Esophagus squamous epithelium (tissue), 5 donors: ENCODE data around the gene TMEM120B. TPM values are rescaled to one million over a fixed set of nuclear protein-coding genes. Genes with fewer than 3 reads are reported as not detected.

Source experiments
- DNase-seq: peaks from one replicate; lab custom pipeline; 2025; lab: John Stamatoyannopoulos, UW
- H3K27ac ChIP-seq, 4 donors: fragments of 200-600 bp; sonication (generic); one replicate each; pipeline ENCODE4 v1.5.1; 2016 to 2019; ENCODE audit warnings: mild to moderate bottlenecking in 1 of 4
- H3K27me3 ChIP-seq, 4 donors: fragments of 200-600 bp; sonication (generic); 1 replicate in 3 of 4; 2 replicates in 1 of 4; pipeline versions ENCODE4 v1.5.1 to v1.6.0; 2017 to 2021; ENCODE audit warnings: antibody characterized with exemption in 1 of 4
- H3K36me3 ChIP-seq, 3 donors: fragments of 200-600 bp; sonication (generic); one replicate each; pipeline ENCODE4 v1.5.1; 2016 to 2019
- H3K4me1 ChIP-seq, 3 donors: fragments of 200-600 bp; sonication (generic); one replicate each; pipeline ENCODE4 v1.5.1; 2017 to 2019
- H3K4me3 ChIP-seq, 4 donors: fragments of 200-600 bp; sonication (generic); 1 replicate in 3 of 4; 2 replicates in 1 of 4; pipeline ENCODE4 v1.5.1; 2016 to 2019; ENCODE audit warnings: mild to moderate bottlenecking in 2 of 4, moderate library complexity in 1 of 4
- H3K9me3 ChIP-seq, 3 donors: fragments of 200-600 bp; sonication (generic); one replicate each; pipeline ENCODE4 v1.5.1; 2016 to 2019
- CTCF ChIP-seq, 6 experiments: fragments of 450-650 bp in 4 of 6; fragments of 200-600 bp in 2 of 6; sonication (generic) in 2 of 6; IDR thresholded peaks; one replicate each; pipeline ENCODE4 v1.5.1; 2016 to 2019; ENCODE audit warnings: antibody characterized with exemption in 6 of 6, mild to moderate bottlenecking in 4 of 6, moderate library complexity in 4 of 6
- POLR2A ChIP-seq, 4 donors: fragments of 450-650 bp; IDR thresholded peaks; one replicate each; pipeline ENCODE4 v1.6.1; 2017; ENCODE audit warnings: antibody characterized with exemption in 4 of 4, mild to moderate bottlenecking in 4 of 4, moderate library complexity in 3 of 4
- WGBS, 2 donors: methylation state at CpG; one replicate each; pipeline ENCODE4 v1.1.5; 2018; 5-methylcytosine and 5-hydroxymethylcytosine counted together
- intact Hi-C: fragments of 100-400 bp; cut with DNase I; formaldehyde crosslinking; loops from one replicate; pipeline ENCODE4 v1.15.0; 2022
- total RNA-seq, 4 donors: library from RNA; depleted of rRNA; stranded (reverse); fragments of >200 nt; gene quantifications; one replicate each; pipeline ENCODE4 v1.1.0, GENCODE V29; 2016
- donor health status: DM: yes; HTN: yes; CAD: no.

Gene TMEM120B
- total RNA-seq, 4 donors from 2014 or later = 2.7 to 5.2 (median 4.5) TPM

- Histone ChIP-seq H3K4me1 (peaks cover 16 to 63% (median 45%) of the 10 kb centered on the region in 3 donors), H3K27ac (peak overlapping the region; percentile 28 to 77 (median 76)), H3K9me3 (no peaks in the 10 kb centered on the region), H3K27me3 (no peaks in the 10 kb centered on the region), H3K36me3 (peaks cover 0 to 24% (median 0%) of the 10 kb centered on the region in 3 donors), H3K4me3 (no peak overlapping the region)
- intact Hi-C loops = no loop called here
- WGBS, 2 donors = 25 to 28% methylated on average over 9 to 10 of the region's 14 CpGs
- no peak for DNase-seq
- TF ChIP-seq CTCF (IDR thresholded peaks at IDR 0.05) (no peak), POLR2A (IDR thresholded peaks at IDR 0.05) (no peak)
These were observed 69.7 kb downstream of the TMEM120B start for GRCh38 chr12:121781998-121782979.

- Histone ChIP-seq H3K4me1 (peaks cover 20 to 78% (median 45%) of the 10 kb centered on the region in 3 donors), H3K4me3 (no peak overlapping the region), H3K27ac (peak overlapping the region in 3 of 4 donors; percentile 28 to 83 (median 53)), H3K27me3 (no peaks in the 10 kb centered on the region), H3K36me3 (peaks cover 0 to 21% (median 0%) of the 10 kb centered on the region in 3 donors), H3K9me3 (no peaks in the 10 kb centered on the region)
- WGBS, 2 donors = 45 to 46% methylated on average over 6 of the region's 6 CpGs
- TF ChIP-seq CTCF (IDR thresholded peaks at IDR 0.05) = no peak
- TF ChIP-seq POLR2A (IDR thresholded peaks at IDR 0.05) = no peak
- intact Hi-C loops = no loop called here
- DNase-seq = no peak
These were observed 71.2 kb downstream of the TMEM120B start for GRCh38 chr12:121783766-121784165.

GRCh38 chr12:121784460-121784859 is 71.9 kb downstream of the TMEM120B start:
- Histone ChIP-seq H3K36me3 (peaks cover 0 to 14% (median 0%) of the 10 kb centered on the region in 3 donors), H3K4me1 (peaks cover 22 to 80% (median 45%) of the 10 kb centered on the region in 3 donors), H3K4me3 (no peak overlapping the region), H3K9me3 (no peaks in the 10 kb centered on the region), H3K27me3 (no peaks in the 10 kb centered on the region), H3K27ac (peak overlapping the region; percentile 39 to 83 (median 64))
- no peak for DNase-seq
- intact Hi-C loops = no loop called here
- WGBS, 2 donors = 21 to 33% methylated on average over 6 of the region's 6 CpGs
- TF ChIP-seq CTCF (IDR thresholded peaks at IDR 0.05) (no peak), POLR2A (IDR thresholded peaks at IDR 0.05) (no peak)

- peaks cover 19 to 84% (median 41%) of the 10 kb centered on the region in 3 donors for H3K4me1 ChIP-seq
- intact Hi-C loops = no loop called here
- H3K9me3 ChIP-seq = no peaks in the 10 kb centered on the region
- no peak for TF ChIP-seq CTCF (IDR thresholded peaks at IDR 0.05)
- TF ChIP-seq POLR2A (IDR thresholded peaks at IDR 0.05) = no peak
- no peak for DNase-seq
- H3K27me3 ChIP-seq = no peaks in the 10 kb centered on the region
- H3K4me3 ChIP-seq = no peak overlapping the region
- peak overlapping the region; percentile 77 to 83 (median 80) for H3K27ac ChIP-seq
- H3K36me3 ChIP-seq = no peaks in the 10 kb centered on the region
- 5 to 18% methylated on average over 3 to 4 of the region's 6 CpGs for WGBS, 2 donors
These were observed 73.9 kb downstream of the TMEM120B start for GRCh38 chr12:121786440-121786825.
